ENCODE results near the gene ISX. TPM values are rescaled to one million over a fixed set of nuclear protein-coding genes. Genes with fewer than 3 reads are reported as not detected.
"Not testable (repeated sequence)": the region's sequence is repeated elsewhere in the genome, so short reads cannot be mapped to it uniquely, and the experiment has no call there.

ISX gene
- total RNA-seq, 1 experiment from 2014 or later, result not detected

- DNase-seq (ENCODE audit: low spot score); in situ Hi-C loops (cut with HindIII; ENCODE audit: low sequenced_read_pairs): not testable (repeated sequence)
These were observed 15.9 kb upstream of the ISX start for GRCh38 chr22:35050038-35050437.

GRCh38 chr22:35051013-35051535 is 14.9 kb upstream of the ISX start:
- in situ Hi-C loops (cut with HindIII; ENCODE audit: low sequenced_read_pairs), result no loop called here
- DNase-seq (ENCODE audit: low spot score), result no peak

- in situ Hi-C loops (cut with HindIII; ENCODE audit: low sequenced_read_pairs), result no loop called here
- DNase-seq (ENCODE audit: low spot score), result no peak
These were observed 14.2 kb upstream of the ISX start for GRCh38 chr22:35051791-35052190.

GRCh38 chr22:35053060-35053835 is 12.7 kb upstream of the ISX start:
- in situ Hi-C loops (cut with HindIII; ENCODE audit: low sequenced_read_pairs), result no loop called here
- no peak for DNase-seq (ENCODE audit: low spot score)

GRCh38 chr22:35054064-35054463 is 11.9 kb upstream of the ISX start:
- no peak for DNase-seq (ENCODE audit: low spot score)
- in situ Hi-C loops (cut with HindIII; ENCODE audit: low sequenced_read_pairs), result no loop called here

GRCh38 chr22:35056486-35056885 is 9.5 kb upstream of the ISX start:
- DNase-seq (ENCODE audit: low spot score), result no peak
- in situ Hi-C loops (cut with HindIII; ENCODE audit: low sequenced_read_pairs), result no loop called here

- no peak for DNase-seq (ENCODE audit: low spot score)
- in situ Hi-C loops (cut with HindIII; ENCODE audit: low sequenced_read_pairs), result no loop called here
These were observed 8.8 kb upstream of the ISX start for GRCh38 chr22:35057155-35057554.

- in situ Hi-C loops (cut with HindIII; ENCODE audit: low sequenced_read_pairs), result no loop called here
- DNase-seq (ENCODE audit: low spot score), result no peak
These were observed 6.3 kb upstream of the ISX start for GRCh38 chr22:35059632-35060031.

GRCh38 chr22:35064664-35065063 is 1.3 kb upstream of the ISX start:
- no peak for DNase-seq (ENCODE audit: low spot score)
- in situ Hi-C loops (cut with HindIII; ENCODE audit: low sequenced_read_pairs), result no loop called here

GRCh38 chr22:35065183-35065582 is 775 bp upstream of the ISX start:
- in situ Hi-C loops (cut with HindIII; ENCODE audit: low sequenced_read_pairs), result no loop called here
- DNase-seq (ENCODE audit: low spot score), result no peak

- DNase-seq (ENCODE audit: low spot score), result no peak
- in situ Hi-C loops (cut with HindIII; ENCODE audit: low sequenced_read_pairs), result no loop called here
These were observed 810 bp downstream of the ISX start for GRCh38 chr22:35066768-35067167.

GRCh38 chr22:35069541-35069940 is 3.6 kb downstream of the ISX start:
- in situ Hi-C loops (cut with HindIII; ENCODE audit: low sequenced_read_pairs), result no loop called here
- no peak for DNase-seq (ENCODE audit: low spot score)

- in situ Hi-C loops (cut with HindIII; ENCODE audit: low sequenced_read_pairs), result no loop called here
- DNase-seq (ENCODE audit: low spot score), result peak; percentile 95
These were observed 4.6 kb downstream of the ISX start for GRCh38 chr22:35070451-35071093.

- DNase-seq (ENCODE audit: low spot score), result peak; percentile 33
- in situ Hi-C loops (cut with HindIII; ENCODE audit: low sequenced_read_pairs), result no loop called here
These were observed 5.8 kb downstream of the ISX start for GRCh38 chr22:35071784-35072183.

GRCh38 chr22:35072925-35073324 is 7.0 kb downstream of the ISX start:
- DNase-seq (ENCODE audit: low spot score), result no peak
- in situ Hi-C loops (cut with HindIII; ENCODE audit: low sequenced_read_pairs), result no loop called here

- no peak for DNase-seq (ENCODE audit: low spot score)
- in situ Hi-C loops (cut with HindIII; ENCODE audit: low sequenced_read_pairs), result no loop called here
These were observed 8.6 kb downstream of the ISX start for GRCh38 chr22:35074583-35074982.

GRCh38 chr22:35076630-35077029 is 10.7 kb downstream of the ISX start:
- in situ Hi-C loops (cut with HindIII; ENCODE audit: low sequenced_read_pairs), result no loop called here

GRCh38 chr22:35085621-35086020 is 19.7 kb downstream of the ISX start:
- in situ Hi-C loops (cut with HindIII; ENCODE audit: low sequenced_read_pairs), result no loop called here
- DNase-seq (ENCODE audit: low spot score), result no peak

More at GRCh38 chr22:35076630-35077029, 10.7 kb downstream of the ISX start:
- DNase-seq (ENCODE audit: low spot score), result no peak

GRCh38 chr22:35089139-35089538 is 23.2 kb downstream of the ISX start:
- in situ Hi-C loops (cut with HindIII; ENCODE audit: low sequenced_read_pairs), result no loop called here
- DNase-seq (ENCODE audit: low spot score), result no peak

GRCh38 chr22:35092406-35092805 is 26.4 kb downstream of the ISX start:
- DNase-seq (ENCODE audit: low spot score), result no peak
- in situ Hi-C loops (cut with HindIII; ENCODE audit: low sequenced_read_pairs), result no loop called here

- in situ Hi-C loops (cut with HindIII; ENCODE audit: low sequenced_read_pairs), result no loop called here
- no peak for DNase-seq (ENCODE audit: low spot score)
These were observed 33.0 kb downstream of the ISX start for GRCh38 chr22:35098921-35099320.

Measured in G401 (cell line).